ENCODE measurements around the gene SERPINA1. TPM values are rescaled to one million over a fixed set of nuclear protein-coding genes. Genes with fewer than 3 reads are reported as not detected.

SERPINA1 gene
- total and polyA plus RNA-seq, 2 of the 13 experiments (the other 11 are each of a cell fraction or from before 2014, with no cell fraction given), result 3,266 to 11,015 TPM

DNA sequence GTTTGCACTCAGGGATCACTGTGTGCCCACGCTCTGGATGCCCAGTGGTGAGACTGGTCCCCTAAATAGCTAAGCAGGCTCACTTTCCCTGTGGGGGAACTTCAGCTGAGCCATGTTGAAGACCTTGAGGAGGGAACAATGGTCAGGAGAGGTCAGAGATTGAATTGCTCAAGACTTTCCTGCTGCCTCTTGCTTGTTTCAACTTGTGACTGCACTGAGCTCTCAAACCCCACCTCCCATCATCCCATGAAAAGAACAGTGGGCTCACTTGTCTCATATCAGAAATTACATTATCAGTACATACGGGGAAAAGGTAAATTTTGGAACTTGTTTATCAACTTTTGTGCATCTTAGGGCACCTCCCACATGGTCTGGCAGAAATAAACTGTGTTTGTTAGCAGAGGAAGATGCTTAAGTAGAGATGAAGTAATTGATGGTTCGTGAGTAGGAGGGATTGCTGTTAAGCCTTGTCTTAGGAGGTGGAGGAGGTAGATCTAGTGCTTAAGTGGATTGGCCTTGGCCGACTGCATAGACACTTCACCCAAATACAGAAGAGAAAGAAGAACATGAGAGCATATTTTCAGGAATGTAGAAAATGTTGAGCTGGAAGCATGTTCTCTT is 15.0 kb upstream of the SERPINA1 start:
- DNase-seq (ENCODE audit: low spot score), result peak; percentile 70
- 45% methylated on average over 4 of the region's 4 CpGs for WGBS (ENCODE audit: low lambda C conversion rate)
- ChIA-PET POLR2A (interaction anchor here (0.8 to 3.5 kb wide), 9 partner anchors 9 to 111 kb away, joined by 3 to 49 read pairs (median 6); partner anchors contain the start of gene SERPINA1), CTCF (ENCODE audit: low intra/inter-chr PET ratio, low total read pairs) (no interaction called here)
- no peaks in the 10 kb centered on the region for H3K79me2 ChIP-seq (ENCODE audit: insufficient read depth, low read length)
- no peak overlapping the region for H3K4me3 ChIP-seq (replicated peaks in 1 of 3; ENCODE audit: insufficient read depth in 1 of 3, low read depth in 2 of 3, low read length in 3 of 3)
- intact Hi-C loops (cut with micrococcal nuclease; ENCODE audit: unreplicated experiment), result no loop called here
- H3K4me1 ChIP-seq (ENCODE audit: insufficient read depth, low read length), result peaks cover 79% of the 10 kb centered on the region
- H3K27me3 ChIP-seq (ENCODE audit: control insufficient read depth in 1 of 2, insufficient read depth in 2 of 2, low read length in 2 of 2), result no peaks in the 10 kb centered on the region
- in situ Hi-C loops (cut with HindIII; ENCODE audit: extremely low pct_ligation_motif_present, low pct_unique_long_range_greater_than_20kb), result no loop called here
- no peak overlapping the region for H2AFZ ChIP-seq (ENCODE audit: low read length)
- no peaks in the 10 kb centered on the region for H4K20me1 ChIP-seq (ENCODE audit: insufficient read depth, low read length)
- no peak overlapping the region for H3K9ac ChIP-seq (ENCODE audit: insufficient read depth, low read depth, low read length)
- peak; percentile 28; the same call in 2 of the 3 replicates for ATAC-seq
- H3K27ac ChIP-seq (ENCODE audit: extremely low read length, insufficient read depth, low read length), result no peak overlapping the region
- H3K9me3 ChIP-seq (ENCODE audit: low read length), result no peaks in the 10 kb centered on the region
- H3K4me2 ChIP-seq (ENCODE audit: low read depth, low read length), result no peak overlapping the region; the same call in 1 of the 2 replicates
- no peaks in the 10 kb centered on the region for H3K36me3 ChIP-seq (replicated peaks in 1 of 2; ENCODE audit: control insufficient read depth in 1 of 2, insufficient read depth in 2 of 2, low read length in 2 of 2)
- no TSS peak for BruUV-seq (replicated peaks)
- FAIRE-seq, result peak; percentile 61
- TF ChIP-seq SOX13 (IDR thresholded peaks at IDR 0.05), result 0 out of 2 replicates have a peak, but pooled peaks have one; percentile 21
- TF ChIP-seq SOX13 (CRISPR knock-in tag; conservative IDR thresholded peaks at IDR 0.05 in 1 of 2, IDR thresholded peaks at IDR 0.05 in 1 of 2), result peak in 1 of 2 experiments; percentile 73; a peak in 2 of 4 replicates
- peak; percentile 67; the same call in 1 of the 2 replicates for TF ChIP-seq CEBPB (IDR thresholded peaks at IDR 0.05; ENCODE audit: borderline replicate concordance, low read depth, low read length)
- peak; percentile 54 for TF ChIP-seq GATAD2A (CRISPR knock-in tag; IDR thresholded peaks at IDR 0.05)
- TF ChIP-seq, protein P1, sequence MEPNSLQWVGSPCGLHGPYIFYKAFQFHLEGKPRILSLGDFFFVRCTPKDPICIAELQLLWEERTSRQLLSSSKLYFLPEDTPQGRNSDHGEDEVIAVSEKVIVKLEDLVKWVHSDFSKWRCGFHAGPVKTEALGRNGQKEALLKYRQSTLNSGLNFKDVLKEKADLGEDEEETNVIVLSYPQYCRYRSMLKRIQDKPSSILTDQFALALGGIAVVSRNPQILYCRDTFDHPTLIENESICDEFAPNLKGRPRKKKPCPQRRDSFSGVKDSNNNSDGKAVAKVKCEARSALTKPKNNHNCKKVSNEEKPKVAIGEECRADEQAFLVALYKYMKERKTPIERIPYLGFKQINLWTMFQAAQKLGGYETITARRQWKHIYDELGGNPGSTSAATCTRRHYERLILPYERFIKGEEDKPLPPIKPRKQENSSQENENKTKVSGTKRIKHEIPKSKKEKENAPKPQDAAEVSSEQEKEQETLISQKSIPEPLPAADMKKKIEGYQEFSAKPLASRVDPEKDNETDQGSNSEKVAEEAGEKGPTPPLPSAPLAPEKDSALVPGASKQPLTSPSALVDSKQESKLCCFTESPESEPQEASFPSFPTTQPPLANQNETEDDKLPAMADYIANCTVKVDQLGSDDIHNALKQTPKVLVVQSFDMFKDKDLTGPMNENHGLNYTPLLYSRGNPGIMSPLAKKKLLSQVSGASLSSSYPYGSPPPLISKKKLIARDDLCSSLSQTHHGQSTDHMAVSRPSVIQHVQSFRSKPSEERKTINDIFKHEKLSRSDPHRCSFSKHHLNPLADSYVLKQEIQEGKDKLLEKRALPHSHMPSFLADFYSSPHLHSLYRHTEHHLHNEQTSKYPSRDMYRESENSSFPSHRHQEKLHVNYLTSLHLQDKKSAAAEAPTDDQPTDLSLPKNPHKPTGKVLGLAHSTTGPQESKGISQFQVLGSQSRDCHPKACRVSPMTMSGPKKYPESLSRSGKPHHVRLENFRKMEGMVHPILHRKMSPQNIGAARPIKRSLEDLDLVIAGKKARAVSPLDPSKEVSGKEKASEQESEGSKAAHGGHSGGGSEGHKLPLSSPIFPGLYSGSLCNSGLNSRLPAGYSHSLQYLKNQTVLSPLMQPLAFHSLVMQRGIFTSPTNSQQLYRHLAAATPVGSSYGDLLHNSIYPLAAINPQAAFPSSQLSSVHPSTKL (CRISPR knock-in tag; IDR thresholded peaks at IDR 0.05), result peak; percentile 32; the same call in 1 of the 2 replicates
- TF ChIP-seq ZNF883 (CRISPR knock-in tag; IDR thresholded peaks at IDR 0.05; ENCODE audit: not compliant biosample characterization), result no peak
- TF ChIP-seq, protein P2, sequence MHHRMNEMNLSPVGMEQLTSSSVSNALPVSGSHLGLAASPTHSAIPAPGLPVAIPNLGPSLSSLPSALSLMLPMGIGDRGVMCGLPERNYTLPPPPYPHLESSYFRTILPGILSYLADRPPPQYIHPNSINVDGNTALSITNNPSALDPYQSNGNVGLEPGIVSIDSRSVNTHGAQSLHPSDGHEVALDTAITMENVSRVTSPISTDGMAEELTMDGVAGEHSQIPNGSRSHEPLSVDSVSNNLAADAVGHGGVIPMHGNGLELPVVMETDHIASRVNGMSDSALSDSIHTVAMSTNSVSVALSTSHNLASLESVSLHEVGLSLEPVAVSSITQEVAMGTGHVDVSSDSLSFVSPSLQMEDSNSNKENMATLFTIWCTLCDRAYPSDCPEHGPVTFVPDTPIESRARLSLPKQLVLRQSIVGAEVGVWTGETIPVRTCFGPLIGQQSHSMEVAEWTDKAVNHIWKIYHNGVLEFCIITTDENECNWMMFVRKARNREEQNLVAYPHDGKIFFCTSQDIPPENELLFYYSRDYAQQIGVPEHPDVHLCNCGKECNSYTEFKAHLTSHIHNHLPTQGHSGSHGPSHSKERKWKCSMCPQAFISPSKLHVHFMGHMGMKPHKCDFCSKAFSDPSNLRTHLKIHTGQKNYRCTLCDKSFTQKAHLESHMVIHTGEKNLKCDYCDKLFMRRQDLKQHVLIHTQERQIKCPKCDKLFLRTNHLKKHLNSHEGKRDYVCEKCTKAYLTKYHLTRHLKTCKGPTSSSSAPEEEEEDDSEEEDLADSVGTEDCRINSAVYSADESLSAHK (CRISPR knock-in tag; IDR thresholded peaks at IDR 0.05; ENCODE audit: borderline replicate concordance), result no peak
- peak; percentile 13; the same call in 1 of the 2 replicates for TF ChIP-seq CHD4 (IDR thresholded peaks at IDR 0.05; ENCODE audit: borderline replicate concordance, low read length)
- 0 out of 2 replicates have a peak, but pooled peaks have one; percentile 13 for TF ChIP-seq RXRB (CRISPR knock-in tag; IDR thresholded peaks at IDR 0.05; ENCODE audit: borderline replicate concordance)
- TF ChIP-seq CEBPG (CRISPR knock-in tag; IDR thresholded peaks at IDR 0.05), result peak; percentile 69
- TF ChIP-seq KMT2A (CRISPR knock-in tag; IDR thresholded peaks at IDR 0.05), result no peak
- 0 out of 2 replicates have a peak, but pooled peaks have one; percentile 36 for TF ChIP-seq SALL1 (CRISPR knock-in tag; IDR thresholded peaks at IDR 0.05)
- TF ChIP-seq ZNF274 (CRISPR knock-in tag; IDR thresholded peaks at IDR 0.05), result no peak
- peak in 1 of 2 experiments; percentile 62; a peak in 1 of 4 replicates for TF ChIP-seq EP300 (IDR thresholded peaks at IDR 0.05; ENCODE audit: low read depth in 2 of 2, low read length in 2 of 2)
- TF ChIP-seq EP300 (CRISPR knock-in tag; IDR thresholded peaks at IDR 0.05; ENCODE audit: borderline replicate concordance), result no peak
- TF ChIP-seq FOSL2 (CRISPR knock-in tag; IDR thresholded peaks at IDR 0.05), result peak; percentile 9; the same call in 1 of the 2 replicates
